ENCODE results near the gene SCGB1D4.

GRCh38 chr11:62344210-62344609 lies 45.3 kb upstream of the SCGB1D4 start:
- TF ChIP-seq, protein P1, sequence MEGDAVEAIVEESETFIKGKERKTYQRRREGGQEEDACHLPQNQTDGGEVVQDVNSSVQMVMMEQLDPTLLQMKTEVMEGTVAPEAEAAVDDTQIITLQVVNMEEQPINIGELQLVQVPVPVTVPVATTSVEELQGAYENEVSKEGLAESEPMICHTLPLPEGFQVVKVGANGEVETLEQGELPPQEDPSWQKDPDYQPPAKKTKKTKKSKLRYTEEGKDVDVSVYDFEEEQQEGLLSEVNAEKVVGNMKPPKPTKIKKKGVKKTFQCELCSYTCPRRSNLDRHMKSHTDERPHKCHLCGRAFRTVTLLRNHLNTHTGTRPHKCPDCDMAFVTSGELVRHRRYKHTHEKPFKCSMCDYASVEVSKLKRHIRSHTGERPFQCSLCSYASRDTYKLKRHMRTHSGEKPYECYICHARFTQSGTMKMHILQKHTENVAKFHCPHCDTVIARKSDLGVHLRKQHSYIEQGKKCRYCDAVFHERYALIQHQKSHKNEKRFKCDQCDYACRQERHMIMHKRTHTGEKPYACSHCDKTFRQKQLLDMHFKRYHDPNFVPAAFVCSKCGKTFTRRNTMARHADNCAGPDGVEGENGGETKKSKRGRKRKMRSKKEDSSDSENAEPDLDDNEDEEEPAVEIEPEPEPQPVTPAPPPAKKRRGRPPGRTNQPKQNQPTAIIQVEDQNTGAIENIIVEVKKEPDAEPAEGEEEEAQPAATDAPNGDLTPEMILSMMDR (conservative IDR thresholded peaks at IDR 0.05), result no peak
- TF ChIP-seq EZH2 (IDR thresholded peaks at IDR 0.05; ENCODE audit: low read depth), result no peak
